ENCODE results near the gene PLEKHA7.

GRCh38 chr11:16840951-16841350 is 173.3 kb downstream of the PLEKHA7 start:
- TF ChIP-seq EZH2phosphoT487 (IDR thresholded peaks at IDR 0.05; ENCODE audit: borderline replicate concordance, low read depth, low read length) = no peak
- TF ChIP-seq, protein P1, sequence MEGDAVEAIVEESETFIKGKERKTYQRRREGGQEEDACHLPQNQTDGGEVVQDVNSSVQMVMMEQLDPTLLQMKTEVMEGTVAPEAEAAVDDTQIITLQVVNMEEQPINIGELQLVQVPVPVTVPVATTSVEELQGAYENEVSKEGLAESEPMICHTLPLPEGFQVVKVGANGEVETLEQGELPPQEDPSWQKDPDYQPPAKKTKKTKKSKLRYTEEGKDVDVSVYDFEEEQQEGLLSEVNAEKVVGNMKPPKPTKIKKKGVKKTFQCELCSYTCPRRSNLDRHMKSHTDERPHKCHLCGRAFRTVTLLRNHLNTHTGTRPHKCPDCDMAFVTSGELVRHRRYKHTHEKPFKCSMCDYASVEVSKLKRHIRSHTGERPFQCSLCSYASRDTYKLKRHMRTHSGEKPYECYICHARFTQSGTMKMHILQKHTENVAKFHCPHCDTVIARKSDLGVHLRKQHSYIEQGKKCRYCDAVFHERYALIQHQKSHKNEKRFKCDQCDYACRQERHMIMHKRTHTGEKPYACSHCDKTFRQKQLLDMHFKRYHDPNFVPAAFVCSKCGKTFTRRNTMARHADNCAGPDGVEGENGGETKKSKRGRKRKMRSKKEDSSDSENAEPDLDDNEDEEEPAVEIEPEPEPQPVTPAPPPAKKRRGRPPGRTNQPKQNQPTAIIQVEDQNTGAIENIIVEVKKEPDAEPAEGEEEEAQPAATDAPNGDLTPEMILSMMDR (conservative IDR thresholded peaks at IDR 0.05; ENCODE audit: low read length) = no peak
